Measurements from ENCODE around the gene CUTC.
"Not testable (repeated sequence)": the region's sequence is repeated elsewhere in the genome, so short reads cannot be mapped to it uniquely, and the experiment has no call there.

Gene CUTC

DNA sequence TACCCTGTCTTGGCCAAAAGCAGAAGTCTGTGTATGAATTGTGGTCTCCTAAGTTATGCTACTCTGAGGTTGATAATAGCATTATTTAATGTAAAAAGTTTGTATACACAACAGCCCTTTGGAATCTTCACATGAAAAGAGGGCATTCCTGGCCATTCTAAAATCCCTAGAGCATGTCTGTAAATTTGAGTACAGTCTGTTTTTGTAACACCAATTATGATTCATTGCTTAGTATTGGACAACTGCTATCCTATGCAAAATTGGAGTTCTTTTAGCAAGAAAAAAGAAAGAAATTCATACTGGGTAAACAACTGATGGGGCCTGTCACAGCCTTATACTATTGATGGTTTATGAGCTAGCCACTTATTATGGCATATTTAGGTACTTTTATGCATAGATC lies 10.2 kb downstream of the CUTC start:
- TF ChIP-seq, protein P1, sequence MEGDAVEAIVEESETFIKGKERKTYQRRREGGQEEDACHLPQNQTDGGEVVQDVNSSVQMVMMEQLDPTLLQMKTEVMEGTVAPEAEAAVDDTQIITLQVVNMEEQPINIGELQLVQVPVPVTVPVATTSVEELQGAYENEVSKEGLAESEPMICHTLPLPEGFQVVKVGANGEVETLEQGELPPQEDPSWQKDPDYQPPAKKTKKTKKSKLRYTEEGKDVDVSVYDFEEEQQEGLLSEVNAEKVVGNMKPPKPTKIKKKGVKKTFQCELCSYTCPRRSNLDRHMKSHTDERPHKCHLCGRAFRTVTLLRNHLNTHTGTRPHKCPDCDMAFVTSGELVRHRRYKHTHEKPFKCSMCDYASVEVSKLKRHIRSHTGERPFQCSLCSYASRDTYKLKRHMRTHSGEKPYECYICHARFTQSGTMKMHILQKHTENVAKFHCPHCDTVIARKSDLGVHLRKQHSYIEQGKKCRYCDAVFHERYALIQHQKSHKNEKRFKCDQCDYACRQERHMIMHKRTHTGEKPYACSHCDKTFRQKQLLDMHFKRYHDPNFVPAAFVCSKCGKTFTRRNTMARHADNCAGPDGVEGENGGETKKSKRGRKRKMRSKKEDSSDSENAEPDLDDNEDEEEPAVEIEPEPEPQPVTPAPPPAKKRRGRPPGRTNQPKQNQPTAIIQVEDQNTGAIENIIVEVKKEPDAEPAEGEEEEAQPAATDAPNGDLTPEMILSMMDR (IDR thresholded peaks at IDR 0.05; ENCODE audit: borderline replicate concordance, insufficient read depth, low read depth, low read length) = no peak

DNA sequence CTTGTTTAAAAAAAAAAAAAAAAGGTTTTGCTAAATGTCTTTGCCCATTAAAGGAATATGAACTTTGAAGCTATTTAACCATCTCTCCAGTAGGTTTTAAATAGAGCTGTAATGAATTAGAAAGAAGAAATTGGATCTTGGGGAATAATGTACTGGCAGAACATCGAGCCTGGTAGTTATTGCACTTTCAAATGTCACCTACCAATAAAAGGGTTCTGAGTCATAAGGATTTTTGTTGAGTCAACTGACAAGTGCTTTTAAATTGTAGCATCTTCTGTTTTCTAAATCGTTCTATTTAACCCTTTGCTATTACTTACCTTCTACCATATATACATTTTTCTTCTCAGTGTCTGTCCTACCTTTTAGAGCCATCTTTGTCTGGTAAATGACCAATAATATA lies 10.7 kb downstream of the CUTC start:
- no peak overlapping the region for H3K4me3 ChIP-seq (ENCODE audit: low read depth, low read length)
- TF ChIP-seq, protein P1 (IDR thresholded peaks at IDR 0.05; ENCODE audit: borderline replicate concordance, insufficient read depth, low read depth, low read length) = no peak

More for the DNA sequence above, 10.2 kb downstream of the CUTC start:
- no peak overlapping the region for H3K4me3 ChIP-seq (ENCODE audit: low read depth, low read length)

DNA sequence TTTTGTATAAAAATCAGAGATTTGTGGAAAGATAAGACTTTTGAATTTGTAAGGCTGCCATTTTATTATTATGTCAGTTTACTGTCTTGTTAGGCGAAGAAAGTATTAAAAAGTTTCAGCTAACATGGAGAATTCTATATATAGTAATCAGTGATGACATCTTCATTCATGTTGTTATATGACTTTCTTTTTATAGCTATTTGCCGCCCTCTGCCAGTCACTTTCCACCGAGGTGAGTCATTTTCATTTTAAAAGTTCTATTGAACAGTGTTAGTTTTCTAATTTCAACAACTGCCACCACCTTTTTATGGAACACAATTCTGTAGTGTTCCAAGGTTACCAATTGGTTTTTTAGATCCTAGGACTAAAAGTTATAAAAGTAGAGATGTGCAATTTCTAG lies 11.8 kb downstream of the CUTC start:
- TF ChIP-seq, protein P1 (IDR thresholded peaks at IDR 0.05; ENCODE audit: borderline replicate concordance, insufficient read depth, low read depth, low read length) = no peak
- no peak overlapping the region for H3K4me3 ChIP-seq (ENCODE audit: low read depth, low read length)

DNA sequence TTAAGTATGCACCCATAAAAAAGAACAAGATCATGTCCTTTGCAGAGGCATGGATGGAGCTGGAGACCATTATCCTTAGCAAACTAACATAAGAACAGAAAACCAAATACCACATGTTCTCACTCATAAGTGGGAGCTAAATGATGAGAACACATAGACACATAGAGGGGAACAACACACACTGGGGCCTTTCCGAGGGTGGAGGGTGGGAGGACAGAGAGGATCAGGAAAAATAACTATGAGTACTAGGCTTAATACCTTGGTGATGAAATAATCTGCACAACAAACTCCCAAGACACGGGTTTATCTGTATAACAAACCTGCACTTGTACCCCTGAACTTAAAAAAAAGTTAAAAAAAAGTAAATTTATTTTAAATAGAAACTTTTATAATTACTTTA lies 14.1 kb downstream of the CUTC start:
- not testable (repeated sequence) for H3K4me3 ChIP-seq (ENCODE audit: low read depth, low read length)

DNA sequence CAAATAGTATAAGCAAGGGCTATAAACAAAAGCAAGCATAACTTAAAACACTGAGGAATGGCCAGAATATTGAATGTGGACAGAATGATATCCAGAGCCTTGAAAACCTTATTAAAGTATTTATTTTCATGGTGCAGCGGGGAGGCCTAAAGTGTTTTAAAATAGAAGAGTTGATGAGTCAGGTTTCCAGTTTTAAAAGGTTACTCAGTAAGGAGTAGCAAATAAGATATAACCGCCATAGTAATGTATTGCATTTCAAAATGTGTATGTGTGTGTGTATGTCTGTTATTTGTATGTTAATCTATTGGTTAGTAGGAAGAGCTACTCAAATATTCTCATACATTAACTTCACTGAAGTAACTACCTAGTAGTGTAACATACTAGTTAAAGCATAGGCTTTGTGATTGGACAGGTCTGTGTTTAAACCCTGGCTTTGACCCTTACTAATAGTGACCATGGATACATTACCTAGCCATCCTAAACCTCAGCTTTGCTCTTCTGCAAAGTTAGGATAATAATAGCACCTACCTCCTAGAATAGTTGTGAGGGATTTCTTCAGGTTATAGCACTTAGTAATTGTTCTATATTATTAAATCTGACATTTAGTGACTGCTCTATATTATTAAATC lies 16.9 kb downstream of the CUTC start:
- TF ChIP-seq, protein P1 (IDR thresholded peaks at IDR 0.05; ENCODE audit: borderline replicate concordance, insufficient read depth, low read depth, low read length) = no peak

DNA sequence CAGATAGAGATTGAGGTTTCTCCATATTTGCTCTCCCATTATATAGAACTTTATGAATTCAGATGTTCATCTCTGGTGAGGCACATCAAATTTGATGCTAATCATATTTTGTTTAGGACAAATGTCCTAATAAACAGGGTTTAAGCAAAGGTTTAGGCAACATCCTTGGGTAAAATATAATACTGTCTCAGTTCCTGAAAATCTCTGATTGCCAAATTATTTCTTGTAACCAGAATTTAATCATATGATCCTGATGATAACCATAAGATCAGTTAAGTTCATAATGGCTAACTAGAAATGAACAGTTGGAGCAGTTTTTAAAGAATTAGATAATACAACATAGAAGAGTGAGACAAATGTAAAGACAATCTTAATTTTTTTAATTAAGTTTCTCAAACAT lies 18.6 kb downstream of the CUTC start:
- H3K4me3 ChIP-seq (ENCODE audit: low read depth, low read length) = no peak overlapping the region
- TF ChIP-seq, protein P1 (IDR thresholded peaks at IDR 0.05; ENCODE audit: borderline replicate concordance, insufficient read depth, low read depth, low read length) = no peak

More for the DNA sequence above, 16.9 kb downstream of the CUTC start:
- H3K4me3 ChIP-seq (ENCODE audit: low read depth, low read length) = no peak overlapping the region

DNA sequence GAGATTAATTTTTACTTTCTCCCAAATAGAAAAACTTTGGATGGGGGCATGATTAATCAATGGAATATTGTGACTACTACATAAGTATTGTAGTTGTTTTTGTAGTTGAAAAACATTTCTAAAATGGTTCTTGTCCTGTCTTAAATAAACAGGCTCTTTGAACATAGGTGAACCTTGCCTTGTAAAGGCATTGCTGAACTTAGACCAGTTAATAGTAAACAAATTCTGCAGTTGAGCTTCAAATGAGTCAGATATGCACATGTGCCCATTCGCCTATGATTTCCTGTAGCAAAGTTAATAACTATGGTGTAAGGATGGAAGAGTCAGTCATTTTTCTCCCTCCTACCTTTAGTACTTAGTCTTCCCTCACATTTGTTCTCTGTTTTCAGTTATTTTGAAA lies 22.6 kb downstream of the CUTC start:
- TF ChIP-seq, protein P1 (IDR thresholded peaks at IDR 0.05; ENCODE audit: borderline replicate concordance, insufficient read depth, low read depth, low read length) = no peak
- no peak overlapping the region for H3K4me3 ChIP-seq (ENCODE audit: low read depth, low read length)

All from GM12875 (cell line).